HepG2 (cell line): ENCODE measurements around the gene AAMP. TPM values are rescaled to one million over a fixed set of nuclear protein-coding genes. Genes with fewer than 3 reads are reported as not detected.
A peak's percentile ranks its signal among the peaks of the same experiment; 100 is the strongest.

Source experiments
- AGO2 ChIP-seq: fragments of 200-400 bp; formaldehyde crosslinking; optimal IDR thresholded peaks from 2 replicates; pipeline ENCODE3; 2017; ENCODE audit warnings: mild to moderate bottlenecking, low read depth, low read length, moderate library complexity
- CHD4 ChIP-seq: fragments of 200-600 bp; sonication (generic); IDR thresholded peaks from 2 replicates; pipeline ENCODE4 v1.7.0; 2017; ENCODE audit warnings: mild to moderate bottlenecking, low read length, borderline replicate concordance
- FOXA3 ChIP-seq: IDR thresholded peaks from 2 replicates; pipeline ENCODE4 v1.6.1; 2016; ENCODE audit warnings: missing genetic modification reagents, missing compliant biosample characterization
- GABPA ChIP-seq, 2 experiments: IDR thresholded peaks; 2 replicates each; pipeline ENCODE4 v1.6.1; 2011 to 2016; ENCODE audit warnings: low read depth in 2 of 2, low read length in 1 of 2, missing biosample characterization in 1 of 2, missing genetic modification characterization in 1 of 2
- IRX3 ChIP-seq: sonication (generic); formaldehyde crosslinking; IDR thresholded peaks from 2 replicates; pipeline ENCODE4 v1.8.1; 2023; ENCODE audit warnings: mild to moderate bottlenecking, low read depth, missing genetic modification reagents, borderline replicate concordance
- KDM5B ChIP-seq: sonication (generic); formaldehyde crosslinking; IDR thresholded peaks from 2 replicates; pipeline ENCODE4 v1.4.0; 2020; ENCODE audit warnings: missing genetic modification reagents, mild to moderate bottlenecking, borderline replicate concordance
- MAZ ChIP-seq, 2 experiments: sonication (generic) in 1 of 2; formaldehyde crosslinking in 1 of 2; IDR thresholded peaks; 2 replicates each; pipeline versions ENCODE4 v1.5.0 to v1.6.1; 2012 to 2020; ENCODE audit warnings: low read depth in 2 of 2, mild to moderate bottlenecking in 2 of 2, borderline replicate concordance in 1 of 2, improper control_type of control experiment in 1 of 2, low read length in 1 of 2, missing genetic modification reagents in 1 of 2, moderate library complexity in 1 of 2
- NBN ChIP-seq: fragments of 450-650 bp; conservative IDR thresholded peaks from 2 replicates; pipeline ENCODE4 v1.6.1; 2017
- NFKB2 ChIP-seq: sonication (generic); formaldehyde crosslinking; IDR thresholded peaks from 2 replicates; pipeline ENCODE4 v1.4.0; 2020; ENCODE audit warnings: missing genetic modification reagents, borderline replicate concordance
- PATZ1 ChIP-seq: sonication (generic); formaldehyde crosslinking; IDR thresholded peaks from 2 replicates; pipeline ENCODE4 v1.4.0; 2020; ENCODE audit warnings: missing genetic modification reagents
- RFXAP ChIP-seq: sonication (generic); formaldehyde crosslinking; IDR thresholded peaks from 2 replicates; pipeline ENCODE4 v1.4.0; 2020; ENCODE audit warnings: missing genetic modification reagents, borderline replicate concordance
- SIX1 ChIP-seq: sonication (generic); formaldehyde crosslinking; IDR thresholded peaks from 2 replicates; pipeline ENCODE4 v1.4.0; 2020; ENCODE audit warnings: missing genetic modification reagents, borderline replicate concordance
- SNAPC2 ChIP-seq: sonication (generic); formaldehyde crosslinking; IDR thresholded peaks from 2 replicates; pipeline ENCODE4 v1.8.1; 2022; ENCODE audit warnings: mild to moderate bottlenecking, missing genetic modification reagents
- SP4 ChIP-seq: sonication (generic); formaldehyde crosslinking; IDR thresholded peaks from 2 replicates; pipeline ENCODE4 v1.8.1; 2023; ENCODE audit warnings: mild to moderate bottlenecking, missing genetic modification reagents
- SPEN ChIP-seq: sonication (generic); formaldehyde crosslinking; IDR thresholded peaks from 2 replicates; pipeline ENCODE4 v1.5.1; 2020; ENCODE audit warnings: low read depth, mild to moderate bottlenecking, missing genetic modification reagents
- TAF15 ChIP-seq: fragments of 200-400 bp; formaldehyde crosslinking; IDR thresholded peaks from one replicate; pipeline ENCODE4 v1.6.1; 2018; ENCODE audit warnings: mild to moderate bottlenecking, low read depth, low read length; ENCODE audit not compliant: poor library complexity, severe bottlenecking
- TEAD3 ChIP-seq: optimal IDR thresholded peaks from 2 replicates; pipeline ENCODE3; 2016; ENCODE audit warnings: borderline replicate concordance
- ZMYM4 ChIP-seq: sonication (generic); formaldehyde crosslinking; IDR thresholded peaks from 2 replicates; pipeline ENCODE4 v1.8.1; 2023; ENCODE audit warnings: mild to moderate bottlenecking, missing genetic modification reagents
- ZNF12 ChIP-seq: sonication (generic); formaldehyde crosslinking; IDR thresholded peaks from 2 replicates; pipeline ENCODE4 v1.5.0; 2020; ENCODE audit warnings: missing genetic modification reagents
- ZNF276 ChIP-seq: sonication (generic); formaldehyde crosslinking; IDR thresholded peaks from 2 replicates; pipeline ENCODE4 v1.4.0; 2020; ENCODE audit warnings: mild to moderate bottlenecking, low read depth, missing genetic modification reagents
- ZNF543 ChIP-seq: sonication (generic); formaldehyde crosslinking; IDR thresholded peaks from 2 replicates; pipeline ENCODE4 v1.4.0; 2020; ENCODE audit warnings: mild to moderate bottlenecking, missing genetic modification reagents
- ZNF598 ChIP-seq: sonication (generic); formaldehyde crosslinking; IDR thresholded peaks from 2 replicates; pipeline ENCODE4 v1.5.1; 2020; ENCODE audit warnings: mild to moderate bottlenecking, missing genetic modification reagents, borderline replicate concordance
- ZNF605 ChIP-seq: sonication (generic); formaldehyde crosslinking; IDR thresholded peaks from 2 replicates; pipeline ENCODE4 v1.8.0; 2022; ENCODE audit warnings: mild to moderate bottlenecking, missing genetic modification reagents
- ZNF670 ChIP-seq: sonication (generic); formaldehyde crosslinking; IDR thresholded peaks from 2 replicates; pipeline ENCODE4 v1.8.0; 2022; ENCODE audit warnings: mild to moderate bottlenecking, missing genetic modification reagents, borderline replicate concordance
- ZNF782 ChIP-seq: sonication (generic); formaldehyde crosslinking; IDR thresholded peaks from 2 replicates; pipeline ENCODE4 v1.4.0; 2020; ENCODE audit warnings: missing genetic modification reagents, mild to moderate bottlenecking, borderline replicate concordance
- polyA plus RNA-seq, 8 experiments: library from polyadenylated mRNA; depleted of rRNA in 3 of 8; stranded (reverse) in 7 of 8; unstranded in 1 of 8; fragments of >200 nt; fragmentation: Illumina TruSeq in 4 of 8; extraction: Trizol in 4 of 8; gene quantifications; 2 replicates each; pipeline versions ENCODE4 v1.2.1 to v1.2.3, GENCODE V29; 2011 to 2016; ENCODE audit warnings: low read depth in 4 of 8, missing spikeins in 1 of 8, mixed read lengths in 1 of 8; ENCODE audit not compliant: insufficient read depth in 1 of 8
- total RNA-seq, 5 experiments: library from RNA; depleted of rRNA; stranded (reverse); fragments of >200 nt; fragmentation: Illumina TruSeq; extraction: Trizol; gene quantifications; 2 replicates each; pipeline ENCODE4 v1.2.3, GENCODE V29; 2016; ENCODE audit warnings: low read depth in 1 of 5

The AAMP gene
- total and polyA plus RNA-seq, 2 of the 13 experiments (the other 11 are each of a cell fraction or from before 2014, with no cell fraction given), result 110 to 186 TPM

DNA sequence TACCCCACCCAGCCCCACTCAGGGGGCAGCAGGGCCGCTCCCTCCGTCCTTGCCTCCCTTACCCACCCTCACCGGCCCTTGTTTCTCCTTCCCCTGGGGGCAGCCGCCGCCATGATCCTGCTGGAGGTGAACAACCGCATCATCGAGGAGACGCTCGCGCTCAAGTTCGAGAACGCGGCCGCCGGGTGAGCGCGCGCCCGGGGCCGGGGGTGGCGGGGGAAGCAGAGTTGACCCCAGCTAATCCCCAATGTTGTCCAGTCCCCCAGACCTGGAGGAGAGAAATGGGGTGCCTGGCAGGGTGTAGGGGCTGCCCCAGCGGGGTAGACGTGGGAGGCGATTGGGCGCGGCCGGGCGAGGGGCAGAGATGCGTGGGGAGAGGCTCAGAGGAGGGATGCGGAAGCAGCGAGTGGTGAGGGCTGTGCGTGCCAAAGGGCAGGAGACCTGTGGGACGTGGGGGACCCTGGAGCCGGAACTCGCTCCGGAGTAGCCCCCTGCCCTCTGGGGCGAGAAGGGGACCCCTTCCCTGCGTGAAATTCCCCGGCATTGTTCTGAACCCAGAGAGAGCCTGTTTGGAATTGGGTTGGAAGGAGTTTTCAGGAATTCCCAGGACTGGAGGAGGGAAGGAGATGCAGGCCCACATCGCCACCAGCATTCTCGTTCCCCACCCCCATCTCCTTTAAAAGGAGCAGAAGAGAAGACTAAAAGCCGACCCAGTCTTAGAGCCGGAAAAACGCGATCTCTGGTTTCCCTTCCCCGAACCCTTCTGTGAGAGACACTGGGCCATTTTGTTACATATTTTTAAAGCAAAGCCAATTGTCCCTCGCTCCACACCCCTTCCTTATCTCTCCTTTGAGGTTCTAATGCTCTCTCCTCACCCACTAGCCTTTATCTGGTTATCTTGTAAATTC, 52.3 kb downstream of the AAMP start (continued):
- TF ChIP-seq SP4 (CRISPR knock-in tag) (peak; percentile 33; the same call in 1 of the 2 replicates), ZNF598 (CRISPR knock-in tag) (no peak), NBN (no peak), SNAPC2 (no peak), ZMYM4 (CRISPR knock-in tag) (no peak), ZNF605 (CRISPR knock-in tag) (peak; percentile 69; the same call in 1 of the 2 replicates), KDM5B (CRISPR knock-in tag) (no peak), FOXA3 (no peak), SPEN (CRISPR knock-in tag) (no peak; the same call in 1 of the 2 replicates), NFKB2 (CRISPR knock-in tag) (no peak), ZNF543 (CRISPR knock-in tag) (peak; percentile 16; the same call in 1 of the 2 replicates), SIX1 (no peak), IRX3 (no peak), TAF15 (peak; percentile 30), ZNF670 (CRISPR knock-in tag) (no peak), TEAD3 (CRISPR knock-in tag) (no peak), PATZ1 (CRISPR knock-in tag) (peak; percentile 44; the same call in 1 of the 2 replicates), GABPA (IDR thresholded peaks at IDR 0.05; ENCODE audit: low read depth, low read length) (peak; percentile 36; the same call in 1 of the 2 replicates), GABPA (CRISPR knock-in tag; IDR thresholded peaks at IDR 0.05; ENCODE audit: low read depth) (0 out of 2 replicates have a peak, but pooled peaks have one; percentile 16), MAZ (IDR thresholded peaks at IDR 0.05; ENCODE audit: borderline replicate concordance, low read depth, low read length) (no peak), MAZ (CRISPR knock-in tag; IDR thresholded peaks at IDR 0.05; ENCODE audit: low read depth) (peak; percentile 66; the same call in 1 of the 2 replicates), ZNF782 (CRISPR knock-in tag) (0 out of 2 replicates have a peak, but pooled peaks have one; percentile 14), ZNF12 (CRISPR knock-in tag) (no peak), RFXAP (CRISPR knock-in tag) (peak; percentile 57; the same call in 1 of the 2 replicates), CHD4 (no peak), AGO2 (peak; percentile 90), ZNF276 (CRISPR knock-in tag) (no peak)
